Fibroblast of lung (primary cell): Measurements from ENCODE around the gene ROBO2. TPM values are rescaled to one million over a fixed set of nuclear protein-coding genes. Genes with fewer than 3 reads are reported as not detected.

Experiments used
- DNase-seq, 2 donors: peaks; one replicate each; pipeline versions ENCODE4 v3.0.0 to v3.0.0-alpha.2; 2010; ENCODE audit warnings: low read depth in 2 of 2
- H2AFZ ChIP-seq: 2 replicates; pipeline ENCODE4 v1.5.1; 2012; ENCODE audit warnings: low read length, control low read depth, inconsistent platforms
- H3K27ac ChIP-seq: 2 replicates; pipeline ENCODE4 v1.5.1; 2011; ENCODE audit warnings: low read length, control low read depth; ENCODE audit not compliant: insufficient read depth
- H3K27me3 ChIP-seq: 2 replicates; pipeline ENCODE4 v1.5.1; 2011; ENCODE audit warnings: mild to moderate bottlenecking, low read length; ENCODE audit not compliant: control insufficient read depth, insufficient read depth
- H3K36me3 ChIP-seq: 2 replicates; pipeline ENCODE4 v1.5.1; 2011; ENCODE audit warnings: low read length; ENCODE audit not compliant: control insufficient read depth, insufficient read depth
- H3K4me1 ChIP-seq: 2 replicates; pipeline ENCODE4 v1.5.1; 2011; ENCODE audit warnings: low read length; ENCODE audit not compliant: control insufficient read depth, insufficient read depth; ENCODE audit errors: extremely low read depth
- H3K4me2 ChIP-seq: 2 replicates; pipeline ENCODE4 v1.5.1; 2011; ENCODE audit warnings: low read length, control low read depth; ENCODE audit not compliant: insufficient read depth; ENCODE audit errors: extremely low read depth
- H3K4me3 ChIP-seq, 4 experiments: fragments of 200-600 bp in 1 of 4; sonication (generic) in 1 of 4; replicated peaks in 1 of 4; 2 replicates each; pipeline ENCODE4 v1.5.1; 2011 to 2016; ENCODE audit warnings: low read length in 4 of 4, low read depth in 3 of 4, mild to moderate bottlenecking in 3 of 4, control low read depth in 2 of 4, inconsistent platforms in 1 of 4, mixed read lengths in 1 of 4; ENCODE audit not compliant: insufficient read depth in 1 of 4; ENCODE audit errors: control extremely low read depth in 1 of 4
- H3K79me2 ChIP-seq: 2 replicates; pipeline ENCODE4 v1.5.1; 2012; ENCODE audit warnings: mild to moderate bottlenecking, low read length, inconsistent platforms; ENCODE audit not compliant: control insufficient read depth, insufficient read depth
- H3K9ac ChIP-seq: 2 replicates; pipeline ENCODE4 v1.5.1; 2011; ENCODE audit warnings: mild to moderate bottlenecking, low read length, control low read depth; ENCODE audit not compliant: insufficient read depth
- H3K9me3 ChIP-seq: 2 replicates; pipeline ENCODE4 v1.5.1; 2012; ENCODE audit warnings: low read depth, low read length; ENCODE audit not compliant: control insufficient read depth, insufficient read depth
- H4K20me1 ChIP-seq: 2 replicates; pipeline ENCODE4 v1.5.1; 2011; ENCODE audit warnings: low read length; ENCODE audit not compliant: control insufficient read depth, insufficient read depth; ENCODE audit errors: extremely low read depth
- EZH2 ChIP-seq: IDR thresholded peaks from 2 replicates; pipeline ENCODE4 v1.5.1; 2012; ENCODE audit warnings: low read length, control low read depth, mild to moderate bottlenecking; ENCODE audit errors: missing control alignments
- polyA plus RNA-seq, 2 donors: library from polyadenylated mRNA; depleted of rRNA in 1 of 2; stranded (reverse) in 1 of 2; unstranded in 1 of 2; fragments of >200 nt; gene quantifications; 2 replicates each; pipeline ENCODE4 v1.2.1, GENCODE V29; 2011 to 2012; ENCODE audit warnings: missing spikeins in 1 of 2
- total RNA-seq: library from RNA; depleted of rRNA; stranded (reverse); fragments of >200 nt; gene quantifications from 2 replicates; pipeline ENCODE4 v1.2.1, GENCODE V29; 2014
- TF ChIP-seq, protein P1 (sequence below), 2 donors: IDR thresholded peaks in 1 of 2; conservative IDR thresholded peaks in 1 of 2; 1 replicate in 1 of 2; 2 replicates in 1 of 2; pipeline ENCODE4 v1.5.1; 2011 to 2012; ENCODE audit warnings: low read length in 2 of 2, control low read depth in 1 of 2, inconsistent platforms in 1 of 2, low read depth in 1 of 2, mild to moderate bottlenecking in 1 of 2

The ROBO2 gene
- total and polyA plus RNA-seq, 2 donors (not counting 1 experiment from before 2014, with no cell fraction given), result 0.83 to 1.5 TPM

- no peak overlapping the region for H3K4me3 ChIP-seq
- no peaks in the 10 kb centered on the region for H4K20me1 ChIP-seq
- H3K36me3 ChIP-seq, result no peaks in the 10 kb centered on the region
- H3K79me2 ChIP-seq, result no peaks in the 10 kb centered on the region
- no peak overlapping the region for H3K4me2 ChIP-seq
- H2AFZ ChIP-seq, result no peak overlapping the region
- no peaks in the 10 kb centered on the region for H3K9me3 ChIP-seq
- no peaks in the 10 kb centered on the region for H3K27me3 ChIP-seq
- TF ChIP-seq EZH2, result no peak
- TF ChIP-seq, protein P1, sequence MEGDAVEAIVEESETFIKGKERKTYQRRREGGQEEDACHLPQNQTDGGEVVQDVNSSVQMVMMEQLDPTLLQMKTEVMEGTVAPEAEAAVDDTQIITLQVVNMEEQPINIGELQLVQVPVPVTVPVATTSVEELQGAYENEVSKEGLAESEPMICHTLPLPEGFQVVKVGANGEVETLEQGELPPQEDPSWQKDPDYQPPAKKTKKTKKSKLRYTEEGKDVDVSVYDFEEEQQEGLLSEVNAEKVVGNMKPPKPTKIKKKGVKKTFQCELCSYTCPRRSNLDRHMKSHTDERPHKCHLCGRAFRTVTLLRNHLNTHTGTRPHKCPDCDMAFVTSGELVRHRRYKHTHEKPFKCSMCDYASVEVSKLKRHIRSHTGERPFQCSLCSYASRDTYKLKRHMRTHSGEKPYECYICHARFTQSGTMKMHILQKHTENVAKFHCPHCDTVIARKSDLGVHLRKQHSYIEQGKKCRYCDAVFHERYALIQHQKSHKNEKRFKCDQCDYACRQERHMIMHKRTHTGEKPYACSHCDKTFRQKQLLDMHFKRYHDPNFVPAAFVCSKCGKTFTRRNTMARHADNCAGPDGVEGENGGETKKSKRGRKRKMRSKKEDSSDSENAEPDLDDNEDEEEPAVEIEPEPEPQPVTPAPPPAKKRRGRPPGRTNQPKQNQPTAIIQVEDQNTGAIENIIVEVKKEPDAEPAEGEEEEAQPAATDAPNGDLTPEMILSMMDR (conservative IDR thresholded peaks at IDR 0.05 in 1 of 2, IDR thresholded peaks at IDR 0.05 in 1 of 2; ENCODE audit: low read depth in 1 of 2, low read length in 2 of 2), result no peak
- H3K9ac ChIP-seq, result no peak overlapping the region
- H3K27ac ChIP-seq, result no peak overlapping the region
- no peaks in the 10 kb centered on the region for H3K4me1 ChIP-seq
- DNase-seq, result no peak
These were observed 187.7 kb downstream of the ROBO2 start for GRCh38 chr3:77227567-77227966.

- H3K9me3 ChIP-seq, result no peaks in the 10 kb centered on the region
- H3K4me3 ChIP-seq, result no peak overlapping the region
- H3K36me3 ChIP-seq, result no peaks in the 10 kb centered on the region
- DNase-seq, result no peak
- no peak overlapping the region for H3K27ac ChIP-seq
- no peak overlapping the region for H3K4me2 ChIP-seq
- no peaks in the 10 kb centered on the region for H3K27me3 ChIP-seq
- no peaks in the 10 kb centered on the region for H4K20me1 ChIP-seq
- H3K9ac ChIP-seq, result no peak overlapping the region
- no peak overlapping the region for H2AFZ ChIP-seq
- H3K79me2 ChIP-seq, result no peaks in the 10 kb centered on the region
- no peaks in the 10 kb centered on the region for H3K4me1 ChIP-seq
- no peak for TF ChIP-seq EZH2
- TF ChIP-seq, protein P1 (conservative IDR thresholded peaks at IDR 0.05 in 1 of 2, IDR thresholded peaks at IDR 0.05 in 1 of 2; ENCODE audit: low read depth in 1 of 2, low read length in 2 of 2), result no peak
These were observed 192.7 kb downstream of the ROBO2 start for GRCh38 chr3:77232557-77232956.

DNA sequence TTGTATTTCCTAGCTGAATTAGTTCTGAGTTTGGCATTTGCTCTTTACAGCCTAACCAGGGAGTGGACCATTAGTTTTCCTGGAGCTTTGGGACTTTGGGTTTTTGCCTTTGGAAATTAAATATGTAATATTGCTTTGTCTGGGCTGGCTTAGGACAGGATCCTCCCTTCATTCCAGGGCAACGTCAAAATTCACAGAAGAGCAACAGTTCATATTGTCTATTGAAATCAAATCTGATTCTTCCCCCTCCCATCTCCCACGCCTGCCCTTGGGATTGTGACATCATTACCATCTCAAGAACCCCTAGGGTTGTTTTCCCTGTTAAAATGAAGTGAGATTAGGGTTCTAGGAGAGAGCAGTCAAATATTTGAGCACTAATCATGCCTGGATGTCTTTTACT is 194.1 kb downstream of the ROBO2 start:
- no peak for DNase-seq
- no peaks in the 10 kb centered on the region for H3K79me2 ChIP-seq
- no peak overlapping the region for H2AFZ ChIP-seq
- H3K27ac ChIP-seq, result no peak overlapping the region
- H3K4me2 ChIP-seq, result no peak overlapping the region
- H3K9ac ChIP-seq, result no peak overlapping the region
- no peaks in the 10 kb centered on the region for H3K9me3 ChIP-seq
- no peaks in the 10 kb centered on the region for H3K4me1 ChIP-seq
- H3K4me3 ChIP-seq, result no peak overlapping the region
- H3K27me3 ChIP-seq, result no peaks in the 10 kb centered on the region
- H4K20me1 ChIP-seq, result no peaks in the 10 kb centered on the region
- no peaks in the 10 kb centered on the region for H3K36me3 ChIP-seq
- TF ChIP-seq, protein P1 (conservative IDR thresholded peaks at IDR 0.05 in 1 of 2, IDR thresholded peaks at IDR 0.05 in 1 of 2; ENCODE audit: low read depth in 1 of 2, low read length in 2 of 2), result no peak
- TF ChIP-seq EZH2, result no peak
